BLaER1 (cell line): ENCODE measurements around the gene MYNN.

ENCODE experiments used
- H3K27ac ChIP-seq: shearing (Covaris generic); formaldehyde crosslinking; 2 replicates; pipeline ENCODE4 v1.8.1; 2022
- H3K27me3 ChIP-seq: shearing (Covaris generic); formaldehyde crosslinking; 2 replicates; pipeline ENCODE4 v1.8.1; 2022
- H3K36me3 ChIP-seq: shearing (Covaris generic); formaldehyde crosslinking; 2 replicates; pipeline ENCODE4 v1.8.1; 2022
- H3K4me1 ChIP-seq: shearing (Covaris generic); formaldehyde crosslinking; 2 replicates; pipeline ENCODE4 v1.8.1; 2022
- H3K4me2 ChIP-seq: shearing (Covaris generic); formaldehyde crosslinking; 2 replicates; pipeline ENCODE4 v1.8.1; 2022
- H3K4me3 ChIP-seq: shearing (Covaris generic); formaldehyde crosslinking; 2 replicates; pipeline ENCODE4 v1.8.1; 2022
- H3K9ac ChIP-seq: shearing (Covaris generic); formaldehyde crosslinking; 2 replicates; pipeline ENCODE4 v1.8.1; 2022
- H3K9me3 ChIP-seq: shearing (Covaris generic); formaldehyde crosslinking; 2 replicates; pipeline ENCODE4 v1.8.1; 2022
- H4K20me1 ChIP-seq: shearing (Covaris generic); formaldehyde crosslinking; 2 replicates; pipeline ENCODE4 v1.8.1; 2022
- Cebpa-rat ChIP-seq: shearing (Covaris generic); IDR thresholded peaks from 2 replicates; pipeline ENCODE4 v1.8.1; 2022

MYNN gene

GRCh38 chr3:169774186-169774585 lies 990 bp downstream of the MYNN start:
- peaks cover 17% of the 10 kb centered on the region; the same call in 1 of the 2 replicates for H4K20me1 ChIP-seq
- peak overlapping the region; percentile 91 for H3K9ac ChIP-seq
- H3K4me1 ChIP-seq, result peaks cover 26% of the 10 kb centered on the region
- peaks cover 6% of the 10 kb centered on the region; the same call in 1 of the 2 replicates for H3K27me3 ChIP-seq
- TF ChIP-seq Cebpa-rat, result no peak
- no peak overlapping the region for H3K27ac ChIP-seq
- no peaks in the 10 kb centered on the region for H3K9me3 ChIP-seq
- H3K36me3 ChIP-seq, result peaks cover 42% of the 10 kb centered on the region
- H3K4me3 ChIP-seq, result peak overlapping the region; percentile 76
- H3K4me2 ChIP-seq, result peak overlapping the region; percentile 82

DNA sequence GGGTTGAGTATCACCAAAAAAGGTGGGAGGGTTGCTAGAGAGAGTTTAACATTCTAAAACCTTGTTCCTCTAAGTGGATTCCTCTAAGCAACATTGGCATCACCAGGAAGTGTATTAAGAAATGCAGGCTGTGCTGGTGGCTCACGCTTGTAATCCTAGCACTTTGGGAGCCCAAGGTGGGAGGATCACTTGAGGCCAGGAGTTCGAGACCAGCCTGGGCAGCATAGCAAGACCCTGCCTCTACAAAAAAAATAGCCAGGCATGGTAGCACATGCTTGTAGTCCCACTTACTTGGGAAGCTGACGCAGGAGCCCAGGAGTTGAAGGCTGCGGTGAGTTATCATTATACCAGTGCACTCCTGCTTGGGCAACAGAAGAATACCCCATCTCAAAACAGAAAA lies 4.6 kb downstream of the MYNN start:
- peaks cover 37% of the 10 kb centered on the region; the same call in 1 of the 2 replicates for H4K20me1 ChIP-seq
- TF ChIP-seq Cebpa-rat, result no peak
- no peaks in the 10 kb centered on the region for H3K9me3 ChIP-seq
- peaks cover 78% of the 10 kb centered on the region for H3K36me3 ChIP-seq
- H3K4me3 ChIP-seq, result no peak overlapping the region
- no peak overlapping the region for H3K27ac ChIP-seq
- no peak overlapping the region for H3K4me2 ChIP-seq
- H3K9ac ChIP-seq, result no peak overlapping the region
- H3K4me1 ChIP-seq, result peaks cover 26% of the 10 kb centered on the region
- no peaks in the 10 kb centered on the region for H3K27me3 ChIP-seq

DNA sequence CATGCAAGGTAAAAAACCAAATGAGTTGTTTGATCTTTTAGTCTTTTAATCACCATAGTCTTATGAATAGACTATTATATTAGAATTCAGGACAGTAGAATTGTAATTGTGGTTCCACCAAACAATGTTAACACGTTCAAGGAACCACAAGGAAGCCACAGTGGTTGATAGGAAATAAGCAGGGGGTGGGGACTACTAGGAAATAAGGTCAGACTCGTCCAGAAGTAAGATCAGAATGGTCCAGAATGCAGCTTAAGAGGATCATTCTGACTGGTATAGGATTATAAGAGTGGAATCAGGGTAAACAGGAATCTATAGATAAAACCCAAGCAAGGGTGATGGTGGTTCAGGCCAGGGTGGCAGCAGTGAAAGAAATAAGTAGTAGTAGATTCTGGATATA lies 7.5 kb downstream of the MYNN start:
- Histone ChIP-seq H3K4me3 (no peak overlapping the region), H3K4me2 (no peak overlapping the region), H3K27ac (no peak overlapping the region), H3K4me1 (peaks cover 5% of the 10 kb centered on the region), H3K27me3 (no peaks in the 10 kb centered on the region), H4K20me1 (peaks cover 28% of the 10 kb centered on the region; the same call in 1 of the 2 replicates), H3K36me3 (peaks cover 82% of the 10 kb centered on the region), H3K9ac (no peak overlapping the region), H3K9me3 (no peaks in the 10 kb centered on the region)
- no peak for TF ChIP-seq Cebpa-rat

GRCh38 chr3:169781209-169781855 lies 8.1 kb downstream of the MYNN start:
- Histone ChIP-seq H4K20me1 (peaks cover 28% of the 10 kb centered on the region; the same call in 1 of the 2 replicates), H3K4me3 (no peak overlapping the region), H3K4me2 (no peak overlapping the region), H3K4me1 (no peaks in the 10 kb centered on the region), H3K27me3 (no peaks in the 10 kb centered on the region), H3K9me3 (no peaks in the 10 kb centered on the region), H3K36me3 (peaks cover 82% of the 10 kb centered on the region), H3K9ac (no peak overlapping the region), H3K27ac (no peak overlapping the region)
- no peak for TF ChIP-seq Cebpa-rat

DNA sequence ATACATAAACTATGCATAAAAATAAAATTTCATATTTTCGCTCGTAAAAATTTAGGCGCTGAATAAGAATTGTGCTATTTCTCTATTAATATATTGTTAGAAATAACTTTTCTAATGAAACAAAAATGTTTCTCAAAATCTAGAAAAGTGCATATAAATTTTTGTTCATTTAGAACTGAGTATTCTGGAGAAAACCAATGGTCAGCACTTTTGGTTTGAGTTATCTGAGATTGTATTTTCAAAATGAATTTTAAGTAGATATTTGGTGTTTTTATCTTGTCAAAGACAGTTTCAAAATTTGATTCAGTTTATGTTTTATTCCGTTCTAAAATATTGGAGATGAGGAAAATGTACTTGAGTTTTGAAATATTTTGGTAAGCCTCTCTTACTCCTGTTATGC lies 13.9 kb downstream of the MYNN start:
- H3K4me3 ChIP-seq, result no peak overlapping the region
- no peaks in the 10 kb centered on the region for H3K9me3 ChIP-seq
- H4K20me1 ChIP-seq, result 0 out of 2 replicates have a peak, but pooled peaks cover 5% of the 10 kb centered on the region
- H3K27ac ChIP-seq, result no peak overlapping the region
- no peak overlapping the region for H3K4me2 ChIP-seq
- H3K4me1 ChIP-seq, result no peaks in the 10 kb centered on the region
- no peak for TF ChIP-seq Cebpa-rat
- H3K9ac ChIP-seq, result no peak overlapping the region
- no peaks in the 10 kb centered on the region for H3K27me3 ChIP-seq
- H3K36me3 ChIP-seq, result peaks cover 59% of the 10 kb centered on the region

- Histone ChIP-seq H3K36me3 (peaks cover 59% of the 10 kb centered on the region), H4K20me1 (no peaks in the 10 kb centered on the region), H3K27ac (no peak overlapping the region), H3K9ac (no peak overlapping the region), H3K4me1 (no peaks in the 10 kb centered on the region), H3K27me3 (no peaks in the 10 kb centered on the region), H3K4me3 (no peak overlapping the region), H3K4me2 (no peak overlapping the region), H3K9me3 (no peaks in the 10 kb centered on the region)
- no peak for TF ChIP-seq Cebpa-rat
Observed at GRCh38 chr3:169787791-169788190, 14.6 kb downstream of the MYNN start.

GRCh38 chr3:169790219-169790618 lies 17.0 kb downstream of the MYNN start:
- H3K9me3 ChIP-seq, result no peaks in the 10 kb centered on the region
- TF ChIP-seq Cebpa-rat, result no peak
- no peak overlapping the region for H3K27ac ChIP-seq
- H3K36me3 ChIP-seq, result peaks cover 58% of the 10 kb centered on the region
- H4K20me1 ChIP-seq, result no peaks in the 10 kb centered on the region
- H3K4me2 ChIP-seq, result no peak overlapping the region
- H3K27me3 ChIP-seq, result no peaks in the 10 kb centered on the region
- no peak overlapping the region for H3K4me3 ChIP-seq
- no peak overlapping the region for H3K9ac ChIP-seq
- no peaks in the 10 kb centered on the region for H3K4me1 ChIP-seq

- H3K4me1 ChIP-seq, result no peaks in the 10 kb centered on the region
- peaks cover 52% of the 10 kb centered on the region for H3K36me3 ChIP-seq
- no peaks in the 10 kb centered on the region for H4K20me1 ChIP-seq
- H3K27me3 ChIP-seq, result no peaks in the 10 kb centered on the region
- no peak for TF ChIP-seq Cebpa-rat
- H3K4me2 ChIP-seq, result no peak overlapping the region
- no peak overlapping the region for H3K4me3 ChIP-seq
- no peak overlapping the region for H3K27ac ChIP-seq
- H3K9ac ChIP-seq, result no peak overlapping the region
- no peaks in the 10 kb centered on the region for H3K9me3 ChIP-seq
Observed at GRCh38 chr3:169790687-169791429, 17.7 kb downstream of the MYNN start.

- Histone ChIP-seq H3K27ac (no peak overlapping the region), H3K9ac (no peak overlapping the region), H4K20me1 (no peaks in the 10 kb centered on the region), H3K9me3 (no peaks in the 10 kb centered on the region), H3K4me3 (no peak overlapping the region), H3K27me3 (no peaks in the 10 kb centered on the region), H3K36me3 (peaks cover 40% of the 10 kb centered on the region), H3K4me1 (no peaks in the 10 kb centered on the region), H3K4me2 (no peak overlapping the region)
- TF ChIP-seq Cebpa-rat, result no peak
Observed at GRCh38 chr3:169792359-169792758, 19.2 kb downstream of the MYNN start.

DNA sequence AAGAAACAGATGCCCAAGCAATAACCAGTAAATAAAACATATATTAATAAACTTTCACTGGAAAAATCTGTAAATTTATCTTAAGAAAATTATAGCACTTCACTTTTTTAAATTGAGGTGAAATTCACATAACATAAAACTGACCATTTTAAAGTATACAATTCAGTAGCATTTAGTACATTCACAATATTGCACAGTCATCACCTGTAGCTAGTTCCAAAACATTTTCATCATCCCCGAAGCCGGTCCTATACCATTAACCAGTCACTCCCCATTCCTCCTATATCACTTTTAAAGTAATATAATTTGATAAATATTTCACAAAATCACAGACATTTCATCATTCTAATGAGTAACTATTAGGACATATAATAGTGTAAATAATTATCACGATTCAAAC lies 31.5 kb downstream of the MYNN start:
- peaks cover 51% of the 10 kb centered on the region for H3K36me3 ChIP-seq
- H3K4me3 ChIP-seq, result no peak overlapping the region
- no peaks in the 10 kb centered on the region for H3K27me3 ChIP-seq
- no peak for TF ChIP-seq Cebpa-rat
- no peaks in the 10 kb centered on the region for H3K4me1 ChIP-seq
- no peak overlapping the region for H3K27ac ChIP-seq
- H3K4me2 ChIP-seq, result no peak overlapping the region
- H4K20me1 ChIP-seq, result no peaks in the 10 kb centered on the region
- no peaks in the 10 kb centered on the region for H3K9me3 ChIP-seq
- no peak overlapping the region for H3K9ac ChIP-seq
